HG03045 (cell line): ENCODE results near the gene HDLBP.

Experiments
- ATAC-seq: cut with Tn5 transposase; IDR thresholded peaks from one replicate; pipeline ENCODE4 v1.9.1; 2021; ENCODE audit warnings: mild to moderate bottlenecking, moderate library complexity; ENCODE audit not compliant: unreplicated experiment

Gene HDLBP

DNA sequence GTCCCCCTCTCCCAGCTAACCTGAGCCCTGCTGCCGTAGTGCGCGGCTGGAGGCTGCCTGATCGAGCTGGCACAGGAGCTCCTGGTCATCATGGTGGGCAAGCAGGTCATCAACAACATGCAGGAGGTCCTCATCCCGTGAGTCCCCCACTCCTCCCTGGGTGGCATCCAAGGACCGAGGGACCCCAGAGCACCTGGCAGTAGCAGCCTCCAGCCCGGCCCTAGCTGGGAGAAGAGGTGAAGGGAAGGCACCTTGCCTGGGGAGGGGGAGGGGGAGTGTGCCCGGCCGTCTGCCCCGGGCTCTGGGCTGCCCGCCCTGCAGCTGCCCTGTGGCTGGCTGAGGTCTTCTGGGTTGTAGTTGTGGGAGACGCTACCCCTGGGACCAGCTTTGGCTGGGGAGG lies 100.7 kb downstream of the HDLBP start:
- ATAC-seq: no peak

GRCh38 chr2:241214209-241214608 lies 101.3 kb downstream of the HDLBP start:
- no peak for ATAC-seq

DNA sequence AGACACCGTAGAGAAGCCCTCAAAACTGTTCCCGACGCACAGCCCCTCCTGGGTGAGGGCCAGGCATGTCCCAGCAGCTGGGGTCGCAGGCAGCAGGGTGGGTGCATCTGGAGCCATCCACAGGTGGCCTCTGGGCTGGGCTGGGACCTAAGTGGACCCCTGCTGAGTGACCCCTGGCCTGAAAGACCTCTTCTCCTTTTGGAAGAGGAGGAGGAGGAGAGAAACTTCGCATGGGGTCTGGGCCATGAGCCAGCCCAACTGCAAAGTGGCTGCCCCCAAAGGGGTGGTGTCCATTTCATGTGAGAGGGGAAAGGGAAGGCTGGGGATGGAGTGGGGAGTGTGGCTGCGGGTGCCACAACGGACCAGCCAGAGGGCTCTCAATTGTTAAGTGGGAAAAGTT lies 101.9 kb downstream of the HDLBP start:
- no peak for ATAC-seq

- ATAC-seq: no peak
Observed at GRCh38 chr2:241213041-241213440, 102.4 kb downstream of the HDLBP start.

DNA sequence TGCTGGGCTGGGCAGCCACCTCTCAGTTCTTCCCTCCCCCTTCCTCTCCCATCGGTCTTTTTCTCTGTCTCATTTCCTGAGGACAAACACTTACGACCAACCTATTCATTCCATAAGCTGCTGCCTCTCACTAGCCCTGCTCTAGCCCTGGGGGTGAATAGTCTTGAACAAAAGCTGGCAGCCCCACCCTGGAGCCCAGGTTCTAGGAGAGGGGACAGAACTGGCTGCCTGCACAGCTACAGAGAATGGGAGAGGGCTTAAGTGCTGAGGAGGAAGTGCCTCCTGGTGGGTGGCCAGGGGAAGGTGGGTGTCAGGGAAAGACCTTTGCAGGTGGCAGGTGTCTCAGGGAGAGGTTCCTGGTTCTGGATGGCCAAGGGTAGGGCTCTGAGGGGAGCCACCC lies 104.2 kb downstream of the HDLBP start:
- no peak for ATAC-seq

- ATAC-seq: no peak
Observed at GRCh38 chr2:241209271-241209670, 106.2 kb downstream of the HDLBP start.

- no peak for ATAC-seq
Observed at GRCh38 chr2:241208058-241208457, 107.4 kb downstream of the HDLBP start.

- ATAC-seq: no peak
Observed at GRCh38 chr2:241207641-241208040, 107.8 kb downstream of the HDLBP start.

DNA sequence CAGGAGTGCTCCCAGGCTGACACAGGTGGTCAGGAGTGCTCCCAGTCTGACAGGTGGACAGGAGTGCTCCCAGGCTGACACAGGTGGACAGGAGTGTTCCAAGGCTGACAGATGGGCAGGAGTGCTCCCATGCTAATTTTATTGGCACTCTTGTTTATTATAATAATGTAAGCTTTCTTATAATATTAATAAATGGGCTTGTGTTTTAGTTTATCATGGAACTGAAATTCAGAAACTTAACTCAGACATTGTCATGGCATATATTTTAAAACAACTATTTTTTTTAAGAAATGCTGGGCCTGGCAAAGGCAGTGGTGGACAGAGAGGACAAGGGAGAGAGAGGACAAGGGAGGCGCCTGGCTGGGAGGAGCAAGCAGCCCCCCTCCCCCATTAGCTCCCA lies 108.3 kb downstream of the HDLBP start:
- no peak for ATAC-seq

GRCh38 chr2:241205086-241205485 lies 110.4 kb downstream of the HDLBP start:
- ATAC-seq: no peak

- ATAC-seq: no peak
Observed at GRCh38 chr2:241204490-241204889, 111.0 kb downstream of the HDLBP start.

DNA sequence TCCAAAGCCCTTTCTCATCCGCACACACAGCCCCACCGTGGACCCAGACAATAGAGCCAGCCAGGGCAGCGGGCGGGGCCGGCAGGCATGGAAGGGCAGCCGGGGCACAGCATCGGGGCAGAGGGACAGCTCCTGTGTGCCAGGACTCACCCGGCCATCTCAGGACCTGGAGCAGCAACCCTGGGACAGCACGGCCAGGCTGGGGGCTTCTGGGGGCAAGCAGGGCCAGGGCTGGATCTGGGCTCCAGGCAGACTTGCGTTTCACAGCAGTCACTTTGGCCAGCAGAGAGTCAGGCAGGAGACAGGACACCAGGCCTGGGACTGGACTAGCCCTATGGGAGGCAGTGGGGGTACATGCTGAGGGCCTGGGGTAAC lies 111.5 kb downstream of the HDLBP start:
- no peak for ATAC-seq

GRCh38 chr2:241203218-241204009 lies 112.1 kb downstream of the HDLBP start:
- ATAC-seq: no peak

- ATAC-seq: no peak
Observed at GRCh38 chr2:241202681-241203080, 112.8 kb downstream of the HDLBP start.

DNA sequence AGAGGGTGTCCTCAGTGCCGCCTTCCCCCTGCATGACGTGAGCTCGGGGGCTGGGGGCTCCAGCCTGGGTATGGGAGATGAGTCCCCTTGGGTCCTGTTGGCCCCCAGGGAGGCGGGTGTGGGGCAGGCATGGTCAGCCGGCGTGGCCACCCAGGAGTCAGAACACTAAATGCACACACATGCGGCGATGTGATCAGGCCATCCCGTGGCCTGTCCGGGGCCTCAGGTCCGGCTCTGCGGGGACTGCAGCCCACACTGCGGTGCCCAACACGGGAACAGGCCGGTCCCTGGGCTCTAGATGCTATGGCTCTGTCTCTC lies 113.2 kb downstream of the HDLBP start:
- ATAC-seq: no peak

DNA sequence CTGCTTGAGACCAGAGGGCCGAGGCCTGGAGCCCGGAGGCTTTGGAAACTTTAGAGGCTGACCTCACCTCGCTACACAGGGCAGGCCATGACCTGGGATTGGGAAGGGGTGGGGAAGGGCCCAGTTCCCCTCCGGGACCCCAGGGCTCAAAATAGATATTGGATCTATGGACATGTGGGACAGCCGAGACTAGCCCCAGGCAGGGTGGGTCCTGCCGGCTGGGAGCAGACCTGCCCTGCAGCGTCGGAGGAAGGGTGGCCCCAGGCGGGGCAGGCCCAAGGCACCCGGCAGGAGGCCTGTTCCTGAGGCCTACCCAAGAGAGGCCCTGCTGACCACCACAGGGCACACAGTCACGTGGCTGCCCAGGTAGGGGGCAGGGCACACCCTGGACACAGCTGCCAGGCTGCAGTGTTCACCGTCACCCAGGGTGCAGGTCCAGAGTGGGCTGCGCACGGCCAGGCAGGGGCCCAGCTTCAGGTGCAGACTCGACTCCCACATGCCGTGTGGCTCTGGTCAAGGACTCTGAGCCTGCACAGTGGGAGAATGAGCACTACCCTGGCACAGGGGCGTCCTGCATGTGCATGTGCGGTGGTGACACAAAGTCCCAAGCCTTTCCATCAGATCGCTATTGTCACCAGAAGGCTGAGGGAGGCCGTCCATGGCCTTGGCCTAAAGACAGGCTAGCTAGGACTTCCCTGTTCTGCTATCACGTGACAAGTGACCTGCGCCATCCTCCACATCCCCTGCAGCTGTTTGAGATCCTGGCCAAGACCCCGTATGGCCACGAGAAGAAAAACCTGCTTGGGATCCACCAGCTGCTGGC lies 113.8 kb downstream of the HDLBP start:
- no peak for ATAC-seq

DNA sequence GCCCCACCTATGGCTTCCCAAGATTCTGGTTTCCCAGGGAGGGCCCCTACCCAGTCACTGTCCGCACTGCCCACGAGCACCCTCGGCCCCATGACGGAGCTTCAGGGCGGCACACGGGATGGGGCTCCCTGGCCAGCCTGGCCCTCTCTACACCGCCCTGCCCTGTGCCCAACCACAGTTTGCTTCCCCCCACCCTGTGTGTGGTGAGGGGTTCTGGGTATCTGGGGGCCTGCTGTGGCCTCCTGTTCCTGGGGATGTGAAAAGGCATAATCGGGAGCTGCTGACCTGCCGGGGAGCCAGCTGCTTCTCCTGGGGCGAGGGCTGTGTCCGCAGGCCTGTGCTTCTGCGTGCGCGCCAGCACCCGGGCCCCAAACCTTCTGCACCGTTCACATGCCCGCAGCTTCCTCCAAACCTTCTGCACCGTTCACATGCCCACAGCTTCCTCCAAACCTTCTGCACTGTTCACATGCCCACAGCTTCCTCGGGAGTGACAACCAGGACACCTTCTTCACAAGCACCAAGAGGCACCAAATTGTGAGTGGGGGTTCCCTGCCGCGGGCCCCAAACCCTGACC lies 114.6 kb downstream of the HDLBP start:
- ATAC-seq: no peak

GRCh38 chr2:241199897-241200821 lies 115.3 kb downstream of the HDLBP start:
- ATAC-seq: no peak

- no peak for ATAC-seq
Observed at GRCh38 chr2:241199286-241199685, 116.2 kb downstream of the HDLBP start.

GRCh38 chr2:241198381-241199279 lies 116.8 kb downstream of the HDLBP start:
- no peak for ATAC-seq
